ENCODE data around the gene EVL.
"Not testable (repeated sequence)": the region's sequence is repeated elsewhere in the genome, so short reads cannot be mapped to it uniquely, and the experiment has no call there.

EVL gene

GRCh38 chr14:100147691-100148464, 82.7 kb downstream of the EVL start:
- no peak overlapping the region for H3K4me3 ChIP-seq (ENCODE audit: low read length)
- H3K4me1 ChIP-seq (ENCODE audit: control insufficient read depth, low read depth, low read length), result no peaks in the 10 kb centered on the region
- H3K9me3 ChIP-seq (ENCODE audit: control insufficient read depth, low read depth, low read length), result no peaks in the 10 kb centered on the region
- H3K27ac ChIP-seq (ENCODE audit: low read length), result no peak overlapping the region
- no peaks in the 10 kb centered on the region for H3K36me3 ChIP-seq (ENCODE audit: control insufficient read depth, low read depth, low read length)
- H3K27me3 ChIP-seq (ENCODE audit: control insufficient read depth, insufficient read depth, low read length), result no peaks in the 10 kb centered on the region
- H3K9ac ChIP-seq (ENCODE audit: low read length), result no peak overlapping the region

GRCh38 chr14:100148837-100149731, 83.9 kb downstream of the EVL start:
- no peaks in the 10 kb centered on the region for H3K27me3 ChIP-seq (ENCODE audit: control insufficient read depth, insufficient read depth, low read length)
- no peaks in the 10 kb centered on the region for H3K4me1 ChIP-seq (ENCODE audit: control insufficient read depth, low read depth, low read length)
- H3K9ac ChIP-seq (ENCODE audit: low read length), result no peak overlapping the region
- no peak overlapping the region for H3K27ac ChIP-seq (ENCODE audit: low read length)
- H3K4me3 ChIP-seq (ENCODE audit: low read length), result no peak overlapping the region
- H3K36me3 ChIP-seq (ENCODE audit: control insufficient read depth, low read depth, low read length), result no peaks in the 10 kb centered on the region
- no peaks in the 10 kb centered on the region for H3K9me3 ChIP-seq (ENCODE audit: control insufficient read depth, low read depth, low read length)

- Histone ChIP-seq H3K4me1 (ENCODE audit: control insufficient read depth, low read depth, low read length) (no peaks in the 10 kb centered on the region), H3K4me3 (ENCODE audit: low read length) (no peak overlapping the region), H3K27me3 (ENCODE audit: control insufficient read depth, insufficient read depth, low read length) (no peaks in the 10 kb centered on the region), H3K36me3 (ENCODE audit: control insufficient read depth, low read depth, low read length) (no peaks in the 10 kb centered on the region), H3K27ac (ENCODE audit: low read length) (no peak overlapping the region), H3K9ac (ENCODE audit: low read length) (no peak overlapping the region), H3K9me3 (ENCODE audit: control insufficient read depth, low read depth, low read length) (no peaks in the 10 kb centered on the region)
Observed at GRCh38 chr14:100149851-100150611, 84.8 kb downstream of the EVL start.

- no peak overlapping the region for H3K9ac ChIP-seq (ENCODE audit: low read length)
- H3K36me3 ChIP-seq (ENCODE audit: control insufficient read depth, low read depth, low read length), result no peaks in the 10 kb centered on the region
- no peak overlapping the region for H3K27ac ChIP-seq (ENCODE audit: low read length)
- H3K9me3 ChIP-seq (ENCODE audit: control insufficient read depth, low read depth, low read length), result no peaks in the 10 kb centered on the region
- H3K4me1 ChIP-seq (ENCODE audit: control insufficient read depth, low read depth, low read length), result peaks cover 3% of the 10 kb centered on the region
- no peak overlapping the region for H3K4me3 ChIP-seq (ENCODE audit: low read length)
- no peaks in the 10 kb centered on the region for H3K27me3 ChIP-seq (ENCODE audit: control insufficient read depth, insufficient read depth, low read length)
Observed at GRCh38 chr14:100150932-100151587, 85.8 kb downstream of the EVL start.

- no peak overlapping the region for H3K27ac ChIP-seq (ENCODE audit: low read length)
- no peaks in the 10 kb centered on the region for H3K9me3 ChIP-seq (ENCODE audit: control insufficient read depth, low read depth, low read length)
- peaks cover 8% of the 10 kb centered on the region for H3K27me3 ChIP-seq (ENCODE audit: control insufficient read depth, insufficient read depth, low read length)
- H3K9ac ChIP-seq (ENCODE audit: low read length), result no peak overlapping the region
- peaks cover 3% of the 10 kb centered on the region for H3K4me1 ChIP-seq (ENCODE audit: control insufficient read depth, low read depth, low read length)
- H3K4me3 ChIP-seq (ENCODE audit: low read length), result no peak overlapping the region
- no peaks in the 10 kb centered on the region for H3K36me3 ChIP-seq (ENCODE audit: control insufficient read depth, low read depth, low read length)
Observed at GRCh38 chr14:100152091-100152490, 86.9 kb downstream of the EVL start.

- Histone ChIP-seq H3K27ac (ENCODE audit: low read length) (no peak overlapping the region), H3K9ac (ENCODE audit: low read length) (no peak overlapping the region), H3K36me3 (ENCODE audit: control insufficient read depth, low read depth, low read length) (no peaks in the 10 kb centered on the region), H3K4me1 (ENCODE audit: control insufficient read depth, low read depth, low read length) (peaks cover 3% of the 10 kb centered on the region), H3K27me3 (ENCODE audit: control insufficient read depth, insufficient read depth, low read length) (peaks cover 23% of the 10 kb centered on the region), H3K9me3 (ENCODE audit: control insufficient read depth, low read depth, low read length) (no peaks in the 10 kb centered on the region), H3K4me3 (ENCODE audit: low read length) (no peak overlapping the region)
Observed at GRCh38 chr14:100153560-100153959, 88.3 kb downstream of the EVL start.

- Histone ChIP-seq H3K9me3 (ENCODE audit: control insufficient read depth, low read depth, low read length) (no peaks in the 10 kb centered on the region), H3K36me3 (ENCODE audit: control insufficient read depth, low read depth, low read length) (no peaks in the 10 kb centered on the region), H3K27ac (ENCODE audit: low read length) (no peak overlapping the region), H3K9ac (ENCODE audit: low read length) (no peak overlapping the region), H3K4me3 (ENCODE audit: low read length) (no peak overlapping the region), H3K27me3 (ENCODE audit: control insufficient read depth, insufficient read depth, low read length) (peaks cover 38% of the 10 kb centered on the region), H3K4me1 (ENCODE audit: control insufficient read depth, low read depth, low read length) (peaks cover 3% of the 10 kb centered on the region)
Observed at GRCh38 chr14:100155049-100155621, 89.9 kb downstream of the EVL start.

- Histone ChIP-seq H3K4me1 (ENCODE audit: control insufficient read depth, low read depth, low read length) (peaks cover 3% of the 10 kb centered on the region), H3K4me3 (ENCODE audit: low read length) (no peak overlapping the region), H3K27ac (ENCODE audit: low read length) (no peak overlapping the region), H3K9ac (ENCODE audit: low read length) (no peak overlapping the region), H3K36me3 (ENCODE audit: control insufficient read depth, low read depth, low read length) (no peaks in the 10 kb centered on the region), H3K27me3 (ENCODE audit: control insufficient read depth, insufficient read depth, low read length) (peaks cover 46% of the 10 kb centered on the region), H3K9me3 (ENCODE audit: control insufficient read depth, low read depth, low read length) (no peaks in the 10 kb centered on the region)
Observed at GRCh38 chr14:100155756-100156616, 90.8 kb downstream of the EVL start.

- Histone ChIP-seq H3K9ac (ENCODE audit: low read length) (no peak overlapping the region), H3K27me3 (ENCODE audit: control insufficient read depth, insufficient read depth, low read length) (peaks cover 54% of the 10 kb centered on the region), H3K4me3 (ENCODE audit: low read length) (no peak overlapping the region), H3K9me3 (ENCODE audit: control insufficient read depth, low read depth, low read length) (no peaks in the 10 kb centered on the region), H3K4me1 (ENCODE audit: control insufficient read depth, low read depth, low read length) (peaks cover 3% of the 10 kb centered on the region), H3K27ac (ENCODE audit: low read length) (no peak overlapping the region), H3K36me3 (ENCODE audit: control insufficient read depth, low read depth, low read length) (no peaks in the 10 kb centered on the region)
Observed at GRCh38 chr14:100156776-100157175, 91.6 kb downstream of the EVL start.

- not testable (repeated sequence) for H3K27ac ChIP-seq (ENCODE audit: low read length); H3K4me1 ChIP-seq (ENCODE audit: control insufficient read depth, low read depth, low read length); H3K9me3 ChIP-seq (ENCODE audit: control insufficient read depth, low read depth, low read length)
Observed at GRCh38 chr14:100157548-100158232, 92.5 kb downstream of the EVL start.

More at GRCh38 chr14:100157548-100158232, 92.5 kb downstream of the EVL start:
- H3K27me3 ChIP-seq (ENCODE audit: control insufficient read depth, insufficient read depth, low read length), result peaks cover 55% of the 10 kb centered on the region
- not testable (repeated sequence) for H3K9ac ChIP-seq (ENCODE audit: low read length); H3K4me3 ChIP-seq (ENCODE audit: low read length); H3K36me3 ChIP-seq (ENCODE audit: control insufficient read depth, low read depth, low read length)
